GM10248 (cell line): ENCODE measurements around the gene TET1.
"Not testable (repeated sequence)": the region's sequence is repeated elsewhere in the genome, so short reads cannot be mapped to it uniquely, and the experiment has no call there.

Experiments
- CTCF ChIA-PET: fragments of 300-600 bp; sonication (Branson Sonifier 250); formaldehyde crosslinking; extraction: SDS; loops from one replicate; lab custom pipeline; 2021; ENCODE audit warnings: antibody characterized with exemption; lab: Yijun Ruan, JAX
- POLR2A ChIA-PET: fragments of 350-650 bp; sonication (Branson Sonifier 250); formaldehyde crosslinking; extraction: SDS; loops from one replicate; lab custom pipeline; 2020; ENCODE audit warnings: antibody characterized with exemption; lab: Yijun Ruan, JAX
- DNase-seq: peaks from one replicate; pipeline ENCODE4 v3.0.0; 2012; ENCODE audit errors: extremely low spot score
- CTCF ChIP-seq: IDR thresholded peaks from 2 replicates; pipeline ENCODE4 v1.5.1; 2012; ENCODE audit warnings: mild to moderate bottlenecking, low read depth; ENCODE audit errors: extremely low read depth, missing control alignments, control extremely low read depth

The TET1 gene

GRCh38 chr10:68721673-68722335, 161.7 kb downstream of the TET1 start:
- ChIA-PET POLR2A (no interaction called here), CTCF (interaction anchor here (0.9 to 1.5 kb wide), 2 partner anchors 25 to 300 kb away, joined by 3 to 4 read pairs; no protein-coding TSS in a partner anchor)
- no peak for DNase-seq
- no peak for TF ChIP-seq CTCF

- no peak for DNase-seq
- POLR2A ChIA-PET = interaction anchor here (0.6 kb wide), 1 partner anchor 61 kb away, joined by 4 read pairs; no protein-coding TSS in a partner anchor
- CTCF ChIA-PET = interaction anchor here (0.6 kb wide), 1 partner anchor 56 kb away, joined by 3 read pairs; no protein-coding TSS in a partner anchor
- TF ChIP-seq CTCF = no peak
Observed at GRCh38 chr10:68725016-68725415, 164.9 kb downstream of the TET1 start.

- ChIA-PET CTCF (interaction anchor here (0.7 to 1.2 kb wide), 2 partner anchors 26 to 176 kb away, joined by 3 read pairs; no protein-coding TSS in a partner anchor), POLR2A (no interaction called here)
- TF ChIP-seq CTCF = no peak
- no peak for DNase-seq
Observed at GRCh38 chr10:68727146-68727545, 167.0 kb downstream of the TET1 start.

- CTCF ChIA-PET = interaction anchor here (1.0 kb wide), 2 partner anchors 27 to 182 kb away, joined by 3 read pairs; no protein-coding TSS in a partner anchor
- POLR2A ChIA-PET = no interaction called here
- no peak for DNase-seq
- no peak for TF ChIP-seq CTCF
Observed at GRCh38 chr10:68732651-68733050, 172.5 kb downstream of the TET1 start.

- ChIA-PET POLR2A (interaction anchor here (0.6 kb wide), 1 partner anchor 188 kb away, joined by 6 read pairs; no protein-coding TSS in a partner anchor), CTCF (no interaction called here)
- TF ChIP-seq CTCF = no peak
- DNase-seq = no peak
Observed at GRCh38 chr10:68734349-68734748, 174.2 kb downstream of the TET1 start.

- TF ChIP-seq CTCF = no peak
- POLR2A ChIA-PET = interaction anchor here (0.6 kb wide), 1 partner anchor 187 kb away, joined by 6 read pairs; no protein-coding TSS in a partner anchor
- CTCF ChIA-PET = no interaction called here
- no peak for DNase-seq
Observed at GRCh38 chr10:68735119-68735518, 175.0 kb downstream of the TET1 start.

GRCh38 chr10:68735739-68736138, 175.6 kb downstream of the TET1 start:
- CTCF ChIA-PET, DNase-seq, POLR2A ChIA-PET: not testable (repeated sequence)

- POLR2A ChIA-PET, DNase-seq: not testable (repeated sequence)
- CTCF ChIA-PET = interaction anchor here (1.2 kb wide), 1 partner anchor 12 kb away, joined by 3 read pairs; no protein-coding TSS in a partner anchor
Observed at GRCh38 chr10:68740676-68741075, 180.5 kb downstream of the TET1 start.
